Loucy (cell line): ENCODE data around the gene APH1A.

Experiments
- H2AFZ ChIP-seq: fragments of 200-600 bp; sonication (generic); 2 replicates; pipeline ENCODE4 v1.6.0; 2016; ENCODE audit warnings: antibody characterized with exemption, mild to moderate bottlenecking, low read length, moderate library complexity
- H3F3A ChIP-seq: fragments of 200-600 bp; 2 replicates; pipeline ENCODE4 v1.6.0; 2016; ENCODE audit warnings: antibody characterized with exemption, low read depth, mild to moderate bottlenecking
- H3K27me3 ChIP-seq: fragments of 200-600 bp; sonication (generic); 2 replicates; pipeline ENCODE4 v1.6.1; 2014; ENCODE audit warnings: low read length, mild to moderate bottlenecking; ENCODE audit not compliant: insufficient read depth, poor library complexity, severe bottlenecking
- H3K36me3 ChIP-seq: fragments of 200-600 bp; sonication (generic); 2 replicates; pipeline ENCODE4 v1.6.1; 2016; ENCODE audit warnings: low read length; ENCODE audit not compliant: insufficient read depth
- H3K4me1 ChIP-seq: fragments of 200-600 bp; sonication (generic); 2 replicates; pipeline ENCODE4 v1.5.1; 2014; ENCODE audit warnings: low read length, mild to moderate bottlenecking; ENCODE audit not compliant: insufficient read depth, poor library complexity, severe bottlenecking
- H3K4me2 ChIP-seq: fragments of 200-600 bp; sonication (generic); 2 replicates; pipeline ENCODE4 v1.6.0; 2014; ENCODE audit warnings: antibody characterized with exemption, low read length, low read depth, mild to moderate bottlenecking; ENCODE audit not compliant: poor library complexity, severe bottlenecking
- H3K4me3 ChIP-seq: fragments of 200-600 bp; sonication (generic); 2 replicates; pipeline ENCODE4 v1.5.1; 2014; ENCODE audit warnings: low read length, mild to moderate bottlenecking, mixed read lengths; ENCODE audit not compliant: poor library complexity, severe bottlenecking
- H3K79me2 ChIP-seq: fragments of 200-600 bp; sonication (generic); 2 replicates; pipeline ENCODE4 v1.6.1; 2014; ENCODE audit warnings: low read length; ENCODE audit not compliant: insufficient read depth
- H3K9ac ChIP-seq: fragments of 200-600 bp; sonication (generic); 2 replicates; pipeline ENCODE4 v1.6.0; 2014; ENCODE audit warnings: mild to moderate bottlenecking, low read depth, low read length, moderate library complexity; ENCODE audit not compliant: poor library complexity, severe bottlenecking
- H3K9me2 ChIP-seq: fragments of 200-600 bp; sonication (generic); replicated peaks from 2 replicates; pipeline ENCODE4 v1.6.1; 2016; ENCODE audit warnings: low read depth, low read length, mixed read lengths
- H3K9me3 ChIP-seq: fragments of 200-600 bp; sonication (generic); 2 replicates; pipeline ENCODE4 v1.6.1; 2014; ENCODE audit warnings: mild to moderate bottlenecking, antibody characterized with exemption, low read length, low read depth; ENCODE audit not compliant: insufficient read depth
- H4K20me1 ChIP-seq: fragments of 200-600 bp; sonication (generic); 2 replicates; pipeline ENCODE4 v1.6.0; 2014; ENCODE audit warnings: antibody characterized with exemption, low read length, mild to moderate bottlenecking; ENCODE audit not compliant: insufficient read depth, poor library complexity, severe bottlenecking
- CTCF ChIP-seq: fragments of 200-600 bp; sonication (generic); conservative IDR thresholded peaks from 2 replicates; pipeline ENCODE4 v1.5.1; 2014; ENCODE audit warnings: mild to moderate bottlenecking, antibody characterized with exemption, low read length
- EZH2phosphoT487 ChIP-seq: fragments of 200-600 bp; IDR thresholded peaks from 2 replicates; pipeline ENCODE4 v1.6.1; 2018; ENCODE audit warnings: antibody characterized with exemption, mild to moderate bottlenecking, moderate library complexity, borderline replicate concordance

APH1A gene

GRCh38 chr1:150269451-150269850 lies 635 bp upstream of the APH1A start:
- Histone ChIP-seq H3K36me3 (peaks cover 5% of the 10 kb centered on the region; the same call in 1 of the 2 replicates), H3F3A (no peaks in the 10 kb centered on the region), H3K27me3 (peaks cover 4% of the 10 kb centered on the region), H3K4me1 (peaks cover 38% of the 10 kb centered on the region), H3K9ac (peak overlapping the region; percentile 98), H3K4me2 (peak overlapping the region; percentile 99), H3K79me2 (peaks cover 33% of the 10 kb centered on the region), H3K9me3 (no peaks in the 10 kb centered on the region), H2AFZ (peak overlapping the region; percentile 75), H3K9me2 (no peaks in the 10 kb centered on the region), H4K20me1 (peaks cover 11% of the 10 kb centered on the region), H3K4me3 (peak overlapping the region; percentile 98)
- TF ChIP-seq CTCF (no peak), EZH2phosphoT487 (no peak)

GRCh38 chr1:150268340-150268704 lies 494 bp downstream of the APH1A start:
- peaks cover 33% of the 10 kb centered on the region for H3K79me2 ChIP-seq
- peak overlapping the region; percentile 99 for H3K4me2 ChIP-seq
- peak overlapping the region; percentile 75 for H2AFZ ChIP-seq
- H3K9me2 ChIP-seq, result no peaks in the 10 kb centered on the region
- peak overlapping the region; percentile 98 for H3K4me3 ChIP-seq
- H3K27me3 ChIP-seq, result peaks cover 4% of the 10 kb centered on the region
- H3K4me1 ChIP-seq, result peaks cover 38% of the 10 kb centered on the region
- H3F3A ChIP-seq, result no peaks in the 10 kb centered on the region
- peaks cover 5% of the 10 kb centered on the region; the same call in 1 of the 2 replicates for H3K36me3 ChIP-seq
- no peak for TF ChIP-seq CTCF
- no peak for TF ChIP-seq EZH2phosphoT487
- peaks cover 11% of the 10 kb centered on the region for H4K20me1 ChIP-seq
- H3K9ac ChIP-seq, result peak overlapping the region; percentile 98
- no peaks in the 10 kb centered on the region for H3K9me3 ChIP-seq

- H4K20me1 ChIP-seq, result peaks cover 11% of the 10 kb centered on the region
Observed at GRCh38 chr1:150267896-150268295, 920 bp downstream of the APH1A start.

More at GRCh38 chr1:150267896-150268295, 920 bp downstream of the APH1A start:
- peaks cover 4% of the 10 kb centered on the region for H3K27me3 ChIP-seq
- H3K9ac ChIP-seq, result peak overlapping the region; percentile 98
- peak overlapping the region; percentile 98 for H3K4me3 ChIP-seq
- H3K36me3 ChIP-seq, result peaks cover 5% of the 10 kb centered on the region; the same call in 1 of the 2 replicates
- H3K9me3 ChIP-seq, result no peaks in the 10 kb centered on the region
- H3K4me1 ChIP-seq, result peaks cover 34% of the 10 kb centered on the region
- peak overlapping the region; percentile 99 for H3K4me2 ChIP-seq
- no peaks in the 10 kb centered on the region for H3F3A ChIP-seq
- TF ChIP-seq CTCF (no peak), EZH2phosphoT487 (no peak)
- no peak overlapping the region for H2AFZ ChIP-seq
- no peaks in the 10 kb centered on the region for H3K9me2 ChIP-seq
- H3K79me2 ChIP-seq, result peaks cover 33% of the 10 kb centered on the region
